AG08396 (cell line): ENCODE measurements around the gene THAP4.
A peak's percentile ranks its signal among the peaks of the same experiment; 100 is the strongest.

Experiments used
- DNase-seq: peaks from one replicate; pipeline ENCODE4 v3.0.0; 2012; ENCODE audit warnings: low spot score, mixed read lengths

THAP4 gene, protein sequence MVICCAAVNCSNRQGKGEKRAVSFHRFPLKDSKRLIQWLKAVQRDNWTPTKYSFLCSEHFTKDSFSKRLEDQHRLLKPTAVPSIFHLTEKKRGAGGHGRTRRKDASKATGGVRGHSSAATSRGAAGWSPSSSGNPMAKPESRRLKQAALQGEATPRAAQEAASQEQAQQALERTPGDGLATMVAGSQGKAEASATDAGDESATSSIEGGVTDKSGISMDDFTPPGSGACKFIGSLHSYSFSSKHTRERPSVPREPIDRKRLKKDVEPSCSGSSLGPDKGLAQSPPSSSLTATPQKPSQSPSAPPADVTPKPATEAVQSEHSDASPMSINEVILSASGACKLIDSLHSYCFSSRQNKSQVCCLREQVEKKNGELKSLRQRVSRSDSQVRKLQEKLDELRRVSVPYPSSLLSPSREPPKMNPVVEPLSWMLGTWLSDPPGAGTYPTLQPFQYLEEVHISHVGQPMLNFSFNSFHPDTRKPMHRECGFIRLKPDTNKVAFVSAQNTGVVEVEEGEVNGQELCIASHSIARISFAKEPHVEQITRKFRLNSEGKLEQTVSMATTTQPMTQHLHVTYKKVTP

DNA sequence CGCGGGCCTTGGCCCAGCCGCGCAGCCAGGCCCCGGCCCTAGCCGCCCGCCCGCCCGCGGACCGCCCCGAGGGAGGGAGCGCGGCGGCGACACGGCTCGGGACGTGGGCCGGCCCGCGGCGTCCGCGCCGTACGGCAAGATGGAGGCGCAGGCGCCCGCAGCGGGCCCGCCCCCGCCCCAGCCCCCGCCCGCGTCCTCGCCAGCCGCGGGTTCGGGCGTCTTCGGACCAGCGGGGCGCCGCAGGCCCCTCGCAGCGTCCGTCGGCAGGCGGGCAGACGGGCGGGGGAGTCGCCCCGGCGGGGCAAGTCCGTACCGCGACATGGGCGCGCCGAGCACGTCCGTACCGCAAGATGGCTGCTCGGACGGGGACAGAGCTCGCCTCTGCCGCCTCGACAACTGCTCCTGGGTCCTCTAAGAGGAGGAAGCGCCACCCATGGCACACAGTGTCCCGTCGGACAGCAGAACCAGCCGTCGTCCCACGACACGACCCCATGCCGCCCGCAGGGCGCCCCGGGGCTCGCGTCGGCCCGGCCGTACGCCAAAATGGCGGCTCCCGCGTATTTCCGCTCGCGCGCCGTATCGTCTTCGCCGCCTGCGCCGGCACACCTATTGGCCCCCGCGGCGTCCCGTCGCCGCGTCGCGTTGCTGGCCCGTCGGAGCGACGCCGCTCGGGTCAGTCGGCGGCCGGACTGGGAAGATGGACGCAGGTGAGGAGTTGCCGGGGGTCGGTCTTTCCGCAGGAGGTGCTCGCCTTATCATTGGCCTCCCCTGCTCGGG lies at the start of gene THAP4, which contains the start of gene ATG4B:
TSS of gene THAP4 (minus strand) at position 141 of the 777 bp plus-strand sequence. CDS start 141 bp downstream, outside the sequence.
TSS of gene ATG4B (plus strand) at position 676 of the 777 bp plus-strand sequence. CDS start at position 698, 22 bp downstream.
- peak; percentile 94 for DNase-seq

DNA sequence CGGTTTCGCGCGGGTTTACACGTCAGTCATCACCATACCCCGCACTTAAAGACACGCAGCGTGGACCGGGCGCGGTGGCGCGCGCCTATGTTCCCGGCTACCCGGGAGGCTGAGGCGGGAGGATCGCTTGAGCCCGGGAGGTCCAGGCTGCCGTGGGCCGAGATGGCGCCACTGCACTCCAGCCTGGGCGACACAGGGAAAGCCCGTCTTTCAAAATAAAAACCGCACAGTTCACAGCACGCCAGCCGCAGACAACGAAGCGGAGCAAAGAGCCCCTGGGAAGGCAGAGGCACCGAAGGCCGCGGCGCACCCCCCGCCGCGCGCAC lies 49.3 kb upstream of the THAP4 start:
- no peak for DNase-seq

DNA sequence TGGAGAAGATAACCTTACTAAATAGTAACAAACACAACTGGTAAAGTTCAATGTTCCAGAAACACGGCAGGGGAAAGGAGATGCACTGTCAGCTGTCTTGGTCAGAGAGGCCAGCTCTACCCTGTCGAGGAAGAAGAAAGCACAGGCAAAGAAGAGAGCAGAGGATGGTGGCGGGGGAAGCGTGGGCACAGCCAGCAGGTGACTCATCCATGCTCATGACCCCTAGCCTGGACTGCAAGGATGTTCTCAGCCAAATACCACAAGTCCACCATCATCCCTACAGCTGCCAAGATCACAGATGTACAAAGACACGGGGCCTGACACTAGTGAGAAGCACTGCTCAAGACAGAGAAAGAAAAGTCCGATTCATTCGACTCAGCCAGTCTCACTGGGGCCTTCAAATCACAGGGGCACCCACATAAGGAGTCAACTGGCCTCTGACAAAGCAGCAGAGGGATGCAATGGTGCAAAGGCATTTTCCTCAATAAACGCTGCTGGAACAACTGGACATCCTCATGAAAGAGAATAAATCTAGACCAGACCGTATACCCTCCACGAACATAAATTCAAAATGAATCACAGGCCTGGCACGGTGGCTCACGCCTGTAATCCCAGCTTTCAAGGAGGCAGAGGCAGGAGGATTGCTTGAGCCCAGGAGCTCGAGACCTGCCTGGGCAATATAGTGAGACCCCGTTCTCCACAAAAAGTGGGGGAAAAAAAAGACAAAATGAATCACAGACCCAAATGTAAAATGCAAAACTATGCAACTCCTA lies 44.1 kb upstream of the THAP4 start:
- peak; percentile 97 for DNase-seq

DNA sequence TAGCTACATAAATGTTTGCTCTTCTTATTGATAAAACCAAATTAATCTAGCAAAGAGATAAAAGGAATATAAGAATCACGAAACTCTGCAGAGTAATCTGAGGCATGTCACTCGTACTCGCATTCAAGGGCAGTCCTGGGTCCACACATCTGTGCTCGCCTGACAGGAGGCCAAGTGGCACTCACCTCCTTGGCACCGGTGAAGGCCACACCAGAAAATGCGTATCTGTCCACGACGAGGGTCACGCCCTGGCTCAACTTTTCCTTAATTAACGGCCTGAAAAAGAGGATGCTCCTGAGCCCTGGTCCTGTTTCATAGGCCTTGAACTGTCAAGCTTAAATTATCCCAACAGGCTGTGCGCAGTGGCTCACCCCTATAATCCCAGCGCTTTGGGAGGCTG lies 43.1 kb upstream of the THAP4 start:
- DNase-seq, result no peak

DNA sequence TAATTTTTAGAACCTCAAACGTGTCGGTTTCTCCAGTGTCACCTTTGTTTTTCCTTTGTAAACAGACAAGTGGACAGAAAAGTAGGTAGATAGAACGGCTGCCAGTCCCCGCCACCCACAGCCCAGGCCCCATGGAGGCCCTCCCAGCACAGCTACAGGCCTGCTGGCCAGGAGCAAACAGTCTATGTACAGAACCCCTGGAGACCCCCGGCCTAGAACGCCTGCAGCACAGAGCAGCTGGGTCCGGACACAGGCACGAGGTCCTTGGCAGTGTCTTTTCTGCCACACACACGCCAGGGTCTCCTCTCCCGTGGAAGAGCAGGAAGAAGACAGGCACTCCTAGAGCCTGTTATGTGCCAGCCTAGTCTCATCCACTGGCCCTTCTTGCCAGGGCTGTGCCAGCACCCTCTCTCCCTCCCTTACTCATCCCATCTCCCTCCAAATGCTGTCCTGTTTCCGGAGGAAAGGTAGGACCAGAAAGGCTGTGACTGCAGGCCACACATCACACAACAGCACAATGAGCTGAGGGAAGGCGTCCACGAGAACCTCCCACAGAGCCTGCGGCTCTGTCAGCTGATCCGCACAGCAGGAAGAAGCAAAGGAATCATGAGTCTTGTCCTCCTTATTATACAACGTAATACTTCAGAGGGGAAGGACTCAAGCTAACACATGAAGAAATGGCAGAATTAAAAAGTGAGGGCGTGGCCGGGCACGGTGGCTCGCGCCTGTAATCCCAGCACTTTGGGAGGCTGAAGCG lies 42.0 kb upstream of the THAP4 start:
- no peak for DNase-seq

DNA sequence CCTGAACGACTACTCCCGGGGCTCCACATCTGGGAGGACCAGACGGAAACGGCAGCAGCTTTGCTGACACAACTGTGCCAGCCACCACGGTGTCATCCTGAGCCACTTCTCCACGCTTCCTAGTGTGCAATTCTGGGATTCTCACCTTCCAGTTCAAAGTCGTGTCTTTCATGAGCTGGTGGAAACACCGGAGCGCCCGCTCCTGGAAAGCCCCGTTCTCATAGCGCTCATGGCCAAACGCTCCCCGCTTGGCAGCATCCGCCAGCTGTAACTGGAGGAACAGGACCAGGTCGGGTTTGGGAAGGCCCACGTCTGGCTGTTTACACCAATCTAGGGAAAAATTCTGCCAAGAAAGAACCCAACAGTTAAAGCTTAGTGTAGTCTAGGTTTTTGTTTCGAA lies 41.3 kb upstream of the THAP4 start:
- DNase-seq, result no peak

DNA sequence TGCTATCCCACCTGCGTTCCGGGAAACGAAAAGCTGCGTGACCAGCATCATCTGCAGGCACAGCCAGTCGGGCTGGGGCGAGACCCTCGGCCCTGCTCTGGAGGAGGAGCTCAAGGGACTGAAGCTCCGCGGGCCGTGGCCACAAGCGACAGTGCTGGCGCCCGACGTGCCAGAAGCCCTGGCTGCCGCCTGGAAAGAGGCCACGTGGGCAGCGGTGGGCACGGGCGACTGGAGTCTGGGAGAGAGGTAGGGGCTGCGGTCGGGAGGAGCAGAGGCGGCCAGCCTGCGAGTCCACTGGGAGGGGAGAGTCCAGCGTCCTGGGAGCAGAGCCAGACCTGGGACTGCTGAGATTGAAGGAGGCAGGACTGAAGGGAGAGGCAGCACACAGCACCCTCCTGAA lies 40.4 kb upstream of the THAP4 start:
- DNase-seq, result no peak

DNA sequence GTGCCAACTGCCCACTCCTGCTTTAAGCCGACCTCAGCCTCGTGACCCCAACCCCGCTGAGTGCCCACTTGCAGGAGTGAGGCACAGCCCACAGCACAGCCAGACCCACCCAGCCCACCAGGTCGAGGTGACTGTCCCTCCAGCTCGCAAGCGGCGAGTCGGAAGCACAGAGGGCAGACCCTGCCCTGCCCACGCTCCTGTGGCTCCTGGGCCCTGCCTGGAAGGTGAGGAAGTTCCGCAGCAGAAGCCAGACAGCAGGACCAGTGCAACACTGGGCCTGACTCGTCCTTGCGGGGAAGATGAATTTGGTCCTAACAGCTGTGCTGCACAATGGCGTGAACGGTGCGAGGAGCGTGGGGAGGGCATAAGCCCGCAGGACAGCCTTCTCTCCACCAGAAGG lies 39.7 kb upstream of the THAP4 start:
- DNase-seq, result no peak

DNA sequence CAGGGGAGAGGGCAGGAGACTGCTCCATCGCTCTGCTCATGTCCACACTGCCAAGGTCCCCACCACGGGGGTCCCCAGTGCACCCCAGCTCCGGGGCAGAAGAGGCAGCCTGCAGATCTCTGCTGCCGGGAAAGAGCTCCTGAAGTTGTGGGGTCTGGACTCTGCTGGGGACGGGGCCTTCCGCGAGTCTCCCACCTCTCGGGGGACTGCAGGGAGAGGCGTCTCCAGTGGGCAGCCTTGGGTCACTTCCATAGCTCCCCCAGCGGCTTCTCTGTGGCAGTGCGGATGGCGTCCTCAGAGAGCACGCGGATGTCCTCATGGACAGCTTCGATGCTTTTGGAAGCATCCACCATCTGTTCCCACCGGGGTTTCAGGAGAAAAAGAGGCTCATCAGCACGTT lies 38.9 kb upstream of the THAP4 start:
- DNase-seq, result no peak

DNA sequence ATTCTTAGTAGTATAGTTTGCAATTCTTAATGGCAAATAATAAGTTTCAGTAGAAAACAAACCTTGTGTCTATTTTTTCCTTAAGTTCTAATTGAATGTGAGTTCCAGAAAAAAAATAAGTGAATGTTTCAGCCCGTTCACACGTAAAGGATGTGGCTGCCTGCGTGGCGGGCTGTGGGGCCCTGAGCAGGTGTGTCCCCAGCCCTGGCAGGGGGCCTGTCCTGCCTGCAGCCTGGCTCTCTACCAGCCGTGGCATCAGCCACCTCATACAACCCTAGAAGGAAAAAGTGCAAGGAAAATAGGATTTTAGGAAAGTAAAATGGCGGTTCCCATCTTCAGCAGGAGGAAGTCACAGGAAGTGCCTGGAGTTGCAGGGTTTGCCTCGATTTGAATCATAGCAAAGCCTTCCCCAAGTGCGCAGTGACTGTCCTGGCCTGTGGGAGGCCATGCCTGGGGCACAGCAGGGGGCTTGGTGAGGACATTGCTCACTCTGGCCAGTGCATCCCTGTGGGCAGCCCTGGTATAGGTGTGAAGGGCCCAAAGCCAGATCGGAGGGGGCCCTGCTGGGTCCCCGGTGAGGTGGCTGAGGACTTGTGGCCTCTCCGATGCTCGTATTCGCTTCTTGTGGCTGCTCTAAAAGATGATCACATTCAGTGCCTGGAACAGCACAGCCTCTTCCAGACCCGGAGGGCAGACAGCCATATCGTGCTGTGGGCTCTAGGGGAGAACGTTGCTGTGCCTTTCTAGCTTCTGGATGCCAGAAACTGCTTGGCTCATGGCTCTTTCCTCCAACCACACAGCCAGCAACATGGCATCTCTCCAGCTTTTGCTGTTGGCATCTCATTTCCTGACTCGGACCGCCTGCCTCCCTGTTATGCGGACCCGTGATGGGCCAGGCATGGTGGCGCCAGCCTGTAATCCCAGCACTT lies 37.1 kb upstream of the THAP4 start:
- DNase-seq, result peak; percentile 29

DNA sequence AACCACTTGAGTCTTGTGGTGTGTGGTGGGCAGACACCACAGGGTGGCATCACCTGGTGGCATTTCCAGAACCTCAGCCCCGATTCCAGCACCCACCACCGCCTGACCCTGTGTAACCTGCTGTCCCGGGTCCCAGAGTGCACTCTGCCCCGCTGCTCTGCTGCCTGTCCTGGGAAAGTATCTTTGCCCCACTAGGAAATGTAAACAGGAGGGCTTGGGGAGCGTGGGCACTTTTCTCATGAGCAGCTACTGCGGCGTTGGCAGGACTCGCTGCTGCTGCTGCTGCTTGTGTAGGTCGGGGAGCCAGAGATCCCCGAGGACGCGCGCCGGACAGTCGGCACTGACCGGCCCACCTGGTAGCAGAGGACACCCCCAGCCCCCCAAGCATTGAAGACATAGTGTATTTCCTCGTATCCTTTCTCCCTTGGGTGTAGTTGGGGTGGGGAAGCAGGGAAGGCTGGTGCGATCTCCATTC lies 36.3 kb upstream of the THAP4 start:
- no peak for DNase-seq

DNA sequence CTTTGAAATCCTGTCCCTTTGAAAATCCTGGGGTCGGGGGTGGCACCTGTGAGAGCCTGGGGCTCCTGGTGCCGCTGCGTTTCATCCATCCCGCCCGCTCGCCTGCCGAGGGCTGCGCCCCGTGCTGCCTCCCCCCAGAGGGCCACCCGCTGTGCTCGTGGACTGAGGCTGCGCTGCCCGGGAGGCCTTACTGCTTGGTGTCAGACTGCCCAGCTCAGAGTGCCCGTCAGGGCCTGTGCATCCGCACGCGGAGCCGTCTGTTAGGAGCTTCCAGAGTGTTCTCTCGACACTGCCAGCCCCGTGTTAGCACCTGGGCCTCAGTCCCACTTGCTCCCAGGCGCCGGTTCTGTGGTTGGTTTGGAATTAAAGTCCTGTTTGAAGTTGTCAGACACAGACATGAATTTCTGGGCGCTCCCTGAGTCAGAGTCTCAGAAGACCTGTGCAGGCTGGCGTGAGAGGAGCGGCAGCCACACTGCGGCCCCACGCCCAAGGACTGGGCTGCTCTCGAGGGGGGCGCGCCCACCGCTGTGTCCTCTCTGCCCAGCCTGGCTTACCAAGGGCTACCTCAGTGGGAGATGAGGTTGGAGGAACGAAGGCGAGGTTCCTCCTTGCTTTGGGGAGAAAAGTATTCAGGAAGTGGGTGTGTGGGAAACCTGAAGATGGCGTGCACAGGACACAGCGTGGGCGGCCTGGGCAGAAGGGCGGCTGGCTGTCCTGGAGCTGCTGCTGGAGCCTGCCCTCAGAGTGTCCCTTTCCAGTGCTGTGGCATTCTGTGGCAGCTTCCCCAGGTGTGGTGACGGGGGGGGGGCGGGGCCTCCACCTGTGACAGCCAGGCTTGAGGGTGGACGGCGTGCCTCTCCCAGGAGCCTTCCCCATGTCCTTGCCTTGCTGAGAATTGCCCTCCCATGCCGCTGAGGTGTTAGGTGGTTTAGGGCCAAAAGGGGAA lies 35.6 kb upstream of the THAP4 start:
- DNase-seq, result no peak

DNA sequence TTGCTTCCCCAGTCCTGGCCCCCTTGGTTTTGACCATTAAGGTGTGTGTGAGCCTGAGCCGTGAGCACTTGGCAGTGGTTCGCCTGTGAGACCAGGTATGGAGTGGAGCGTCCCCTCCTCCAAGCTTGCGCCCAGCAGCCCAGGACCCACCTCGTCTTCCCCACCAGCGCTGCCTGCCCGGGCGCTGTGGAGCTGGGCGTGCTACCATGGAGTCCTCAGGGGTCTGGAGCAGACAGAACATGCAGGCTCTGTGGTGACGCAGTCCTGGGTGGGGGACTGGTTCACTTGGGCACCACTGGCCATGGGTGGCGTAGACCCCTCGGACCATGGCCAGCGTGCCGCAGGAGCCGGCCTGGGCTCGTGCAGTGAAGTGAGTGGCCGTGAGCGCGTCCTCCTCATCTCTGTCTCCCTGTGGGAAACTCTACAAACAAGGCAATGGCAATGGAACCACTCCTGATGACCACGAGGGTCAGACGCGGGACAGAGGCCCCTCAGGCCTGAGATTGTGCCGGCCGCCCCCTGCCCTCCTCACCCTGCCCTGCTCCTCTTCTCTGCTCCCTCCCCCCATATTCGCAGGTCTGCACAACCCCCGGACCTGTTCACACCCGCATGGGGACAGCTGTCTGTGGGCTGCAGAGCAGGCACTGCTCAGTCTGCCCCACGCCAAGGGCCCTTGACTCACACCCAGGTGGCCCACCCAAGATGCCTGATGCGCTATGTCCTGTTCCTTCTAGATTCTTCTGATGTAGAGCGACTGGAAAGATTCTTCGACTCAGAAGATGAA lies 34.7 kb upstream of the THAP4 start:
- DNase-seq, result no peak

DNA sequence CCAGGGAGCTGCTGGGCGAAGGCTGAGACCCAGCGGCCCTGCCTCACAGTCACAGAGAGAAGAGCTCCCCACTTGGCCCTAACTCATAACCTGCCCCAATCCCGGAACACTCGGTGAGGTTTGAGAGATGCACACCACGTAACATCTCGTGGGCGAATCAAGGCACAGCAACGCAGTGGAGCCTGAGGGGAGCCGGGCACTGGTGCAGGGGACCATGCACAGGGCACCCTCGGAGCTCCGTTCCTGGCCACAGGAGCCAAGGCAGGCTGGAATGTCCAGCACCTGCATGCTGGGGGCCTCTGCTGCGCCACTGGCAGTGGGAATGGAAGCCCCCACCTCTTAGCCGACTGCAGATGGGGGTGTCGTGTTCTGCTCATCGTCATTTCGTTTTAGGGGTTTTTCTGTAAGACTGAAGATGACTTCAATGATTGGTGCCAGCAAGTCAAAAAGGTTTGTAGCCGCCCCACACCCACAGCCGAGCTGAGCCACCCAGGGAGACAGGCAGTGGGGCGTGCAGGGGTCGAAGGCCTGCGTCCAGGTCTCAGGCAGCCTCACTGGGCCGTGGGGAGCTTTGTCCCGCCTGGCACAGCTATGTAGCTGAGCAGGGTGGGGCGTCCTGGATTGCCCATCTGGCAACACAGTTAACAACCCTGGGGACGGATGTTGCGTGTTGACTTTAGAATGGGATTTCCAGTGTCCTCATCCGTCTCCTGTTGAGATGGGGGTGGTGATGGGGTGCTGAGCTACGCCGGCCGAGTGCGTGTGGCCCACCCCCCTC lies 33.6 kb upstream of the THAP4 start:
- no peak for DNase-seq

DNA sequence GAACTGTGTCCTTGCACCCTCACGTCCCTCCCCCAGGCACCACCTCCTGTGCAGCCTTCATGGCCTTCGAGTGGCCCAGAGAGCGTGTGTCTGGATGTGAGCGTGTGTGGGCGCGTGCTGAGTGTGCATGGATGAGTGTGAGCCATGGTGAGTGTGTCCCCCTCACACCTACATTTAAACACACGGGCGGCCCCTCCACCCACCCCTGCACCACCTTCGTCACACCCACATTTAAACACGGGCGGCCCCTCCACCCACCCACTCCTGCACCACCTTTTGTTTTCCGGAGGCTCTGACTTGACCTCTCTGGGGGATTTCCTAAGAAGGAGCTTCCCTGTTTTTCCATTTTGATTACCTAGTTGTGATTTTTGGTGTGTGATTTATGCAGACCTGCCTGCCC lies 31.9 kb upstream of the THAP4 start:
- DNase-seq, result no peak

DNA sequence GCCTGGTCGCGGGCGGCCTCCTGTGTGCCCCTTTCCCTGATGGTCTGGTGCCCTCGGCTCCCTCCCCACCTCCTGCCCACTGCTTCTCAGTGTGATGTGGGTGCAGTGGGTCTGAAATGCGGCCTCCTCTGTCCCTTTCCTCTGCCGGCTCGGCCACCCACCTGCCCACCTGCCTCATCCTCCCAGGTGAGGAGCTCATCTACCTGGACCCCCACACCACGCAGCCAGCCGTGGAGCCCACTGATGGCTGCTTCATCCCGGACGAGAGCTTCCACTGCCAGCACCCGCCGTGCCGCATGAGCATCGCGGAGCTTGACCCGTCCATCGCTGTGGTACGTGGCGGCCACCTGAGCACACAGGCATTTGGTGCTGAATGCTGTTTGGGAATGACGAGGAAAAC lies 31.4 kb upstream of the THAP4 start:
- DNase-seq, result no peak

DNA sequence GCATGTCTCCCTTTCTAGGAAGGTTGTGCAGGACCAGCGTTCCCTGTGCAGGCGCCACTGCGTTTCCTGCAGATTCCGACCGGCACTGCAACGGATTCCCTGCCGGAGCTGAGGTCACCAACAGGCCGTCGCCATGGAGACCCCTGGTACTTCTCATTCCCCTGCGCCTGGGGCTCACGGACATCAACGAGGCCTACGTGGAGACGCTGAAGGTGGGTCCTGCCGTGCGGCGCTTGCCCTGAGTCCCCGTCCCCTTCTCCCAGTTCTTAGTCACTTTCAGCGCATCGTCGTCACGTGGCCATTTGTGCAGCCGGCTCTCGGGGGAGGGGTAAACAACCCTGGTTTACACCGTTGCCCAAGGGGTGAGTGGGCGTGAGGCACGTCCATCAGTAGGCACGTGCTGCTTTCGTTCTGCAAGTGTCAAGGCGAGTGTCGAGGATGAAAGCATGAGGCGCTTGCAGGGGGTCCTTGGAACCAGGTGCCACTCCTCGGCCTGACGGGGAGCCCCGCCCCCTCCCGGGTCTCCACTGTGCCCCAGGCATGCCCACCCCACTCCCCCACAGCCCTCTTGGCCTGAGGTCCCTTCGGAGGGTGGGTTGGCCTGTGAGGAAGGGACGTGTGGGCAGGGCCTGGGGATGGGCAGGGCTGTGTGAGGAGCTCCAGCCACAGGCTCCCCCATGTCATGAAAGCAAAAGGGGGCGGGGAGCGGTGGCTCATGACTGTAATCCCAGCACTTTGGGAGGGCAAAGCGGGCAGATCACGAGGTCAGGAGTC lies 29.9 kb upstream of the THAP4 start:
- DNase-seq, result no peak
